ENCODE results near the gene BLOC1S6.

Gene BLOC1S6

GRCh38 chr15:45588219-45588875 is 1.2 kb downstream of the BLOC1S6 start:
- peak; percentile 69 for DNase-seq (ENCODE audit: low spot score)

GRCh38 chr15:45589256-45589655 is 2.1 kb downstream of the BLOC1S6 start:
- DNase-seq (ENCODE audit: low spot score) = peak; percentile 22

GRCh38 chr15:45594319-45594718 is 7.1 kb downstream of the BLOC1S6 start:
- DNase-seq (ENCODE audit: low spot score) = peak; percentile 25

- peak; percentile 36 for DNase-seq (ENCODE audit: low spot score)
Measured at GRCh38 chr15:45594835-45595530, 7.8 kb downstream of the BLOC1S6 start.

DNA sequence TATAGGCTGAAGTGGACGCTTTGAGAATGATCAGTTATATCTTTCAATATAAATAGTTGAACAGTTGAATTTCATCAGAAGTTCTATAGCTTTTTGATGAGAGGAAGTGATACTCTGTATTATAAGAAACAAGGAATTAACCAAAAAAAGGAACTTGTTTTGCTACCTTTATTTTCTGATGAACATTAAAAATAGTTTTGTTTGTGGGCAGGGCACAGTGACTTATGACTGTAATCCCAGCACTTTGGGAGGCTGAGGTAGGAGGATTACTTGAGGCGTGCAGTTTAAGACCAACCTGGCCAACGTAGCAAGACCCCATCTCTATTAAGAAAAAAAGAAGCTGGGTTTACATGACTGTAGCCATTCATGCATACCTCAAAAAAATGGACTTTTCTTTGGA is 16.7 kb downstream of the BLOC1S6 start:
- DNase-seq (ENCODE audit: low spot score) = no peak

GRCh38 chr15:45604326-45604725 is 17.1 kb downstream of the BLOC1S6 start:
- DNase-seq (ENCODE audit: low spot score) = no peak

DNA sequence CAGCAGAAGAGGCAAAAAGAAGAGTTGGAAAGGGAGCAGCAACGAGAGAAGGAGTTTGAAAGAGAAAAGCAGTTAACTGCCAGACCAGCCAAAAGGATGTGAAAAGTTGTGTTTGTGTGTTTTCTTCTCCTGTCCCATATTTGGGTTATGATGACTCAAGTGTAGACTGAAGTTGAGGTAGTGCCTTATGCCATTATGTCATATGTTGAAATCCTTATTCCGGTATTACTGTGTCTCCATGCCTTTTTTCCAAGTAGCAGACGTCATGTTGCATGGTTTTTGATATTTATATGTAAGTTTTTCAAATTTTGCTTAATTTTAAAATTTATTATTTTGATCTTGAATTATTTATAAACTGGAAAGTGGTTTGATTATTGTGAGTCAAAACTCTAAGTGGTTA is 19.2 kb downstream of the BLOC1S6 start:
- DNase-seq (ENCODE audit: low spot score) = no peak

DNA sequence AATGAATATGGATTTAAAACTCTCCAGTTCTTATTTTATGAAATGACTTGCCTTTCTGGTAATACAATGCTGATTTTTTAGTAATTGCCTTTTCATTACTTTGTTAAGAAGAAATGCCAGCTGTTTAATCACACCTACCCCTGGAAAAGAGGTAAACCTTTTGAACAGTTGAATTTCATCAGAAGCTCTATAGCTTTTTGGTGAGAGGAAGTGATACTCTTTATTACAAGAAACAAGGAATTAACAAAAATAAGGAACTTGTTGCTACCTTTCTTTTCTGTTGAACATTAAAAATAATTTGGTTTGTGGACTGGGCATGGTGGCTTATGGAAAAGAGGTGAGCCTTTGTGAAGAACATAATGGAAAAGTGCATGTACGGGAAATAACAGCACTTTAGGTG is 19.7 kb downstream of the BLOC1S6 start:
- no peak for DNase-seq (ENCODE audit: low spot score)

DNA sequence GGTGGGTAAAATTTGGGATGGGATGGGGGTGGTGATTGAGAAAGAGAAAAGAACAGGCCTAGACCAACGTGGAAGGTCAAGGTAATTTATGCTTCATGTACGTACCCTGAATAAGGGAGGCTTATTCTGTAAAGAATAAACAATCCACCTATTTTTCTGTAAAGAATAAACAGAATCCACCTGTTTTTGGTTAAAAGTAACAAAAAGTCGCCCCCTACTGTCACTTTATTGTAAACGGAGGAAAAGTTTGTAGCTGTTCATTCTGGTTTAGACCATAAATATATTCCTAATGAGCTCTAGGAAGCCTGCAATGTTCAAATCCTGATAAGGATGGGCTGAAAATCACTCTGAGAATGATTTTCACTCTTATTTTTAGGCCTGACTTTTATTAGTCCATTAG is 24.1 kb downstream of the BLOC1S6 start:
- peak; percentile 35 for DNase-seq (ENCODE audit: low spot score)

GRCh38 chr15:45612790-45613415 is 25.7 kb downstream of the BLOC1S6 start:
- DNase-seq (ENCODE audit: low spot score) = peak; percentile 38

DNA sequence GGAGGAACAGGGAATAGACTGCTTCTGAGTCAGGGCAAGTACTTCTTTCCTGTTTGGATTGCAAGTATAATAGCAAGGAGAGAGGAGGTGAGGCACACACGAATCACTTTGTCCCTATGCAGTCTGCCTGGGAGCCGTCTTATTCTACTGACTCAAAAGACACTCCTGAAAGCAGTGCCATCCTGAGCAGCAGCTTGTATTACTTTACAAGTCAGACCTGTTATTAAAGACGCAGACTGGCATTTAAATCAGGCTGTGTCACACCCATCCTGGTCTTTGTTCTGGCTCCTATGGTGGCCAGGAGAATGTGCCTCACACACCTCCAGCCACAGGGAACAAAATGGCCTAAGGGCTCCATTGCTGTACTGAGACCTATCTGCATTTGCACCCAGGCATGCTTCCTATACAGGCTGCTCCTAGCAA is 29.7 kb downstream of the BLOC1S6 start:
- peak; percentile 84 for DNase-seq (ENCODE audit: low spot score)

GRCh38 chr15:45618813-45619212 is 31.6 kb downstream of the BLOC1S6 start:
- peak; percentile 25 for DNase-seq (ENCODE audit: low spot score)

GRCh38 chr15:45628136-45628535 is 41.0 kb downstream of the BLOC1S6 start:
- DNase-seq (ENCODE audit: low spot score) = no peak

- DNase-seq (ENCODE audit: low spot score) = peak; percentile 99
Measured at GRCh38 chr15:45630917-45631691, 43.9 kb downstream of the BLOC1S6 start.

DNA sequence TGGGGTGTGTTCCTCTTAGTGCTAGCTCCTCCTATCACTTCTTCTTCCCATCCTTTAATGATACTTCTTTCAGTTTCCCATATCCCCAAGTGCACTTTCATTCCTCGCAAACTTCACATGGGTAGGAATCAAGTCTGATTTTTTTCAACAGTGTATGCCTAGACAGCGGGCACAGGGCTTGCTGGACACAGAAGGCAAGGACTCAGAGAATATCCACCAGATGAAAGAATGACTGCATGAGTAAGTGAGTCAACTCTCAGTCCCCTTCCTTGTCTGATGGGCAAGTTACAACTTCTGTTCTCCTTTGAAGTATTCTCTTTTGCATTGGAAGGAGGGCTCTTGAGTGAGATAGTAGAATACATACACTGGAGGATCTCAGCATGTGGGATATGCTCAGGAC is 44.6 kb downstream of the BLOC1S6 start:
- DNase-seq (ENCODE audit: low spot score) = peak; percentile 74

GRCh38 chr15:45634432-45635190 is 47.4 kb downstream of the BLOC1S6 start, which contains the start of gene SQOR:
TSS of gene SQOR (plus strand) at chr15:45635029. CDS start at chr15:45658924, 23,895 bp downstream.
- DNase-seq (ENCODE audit: low spot score) = peak; percentile 96

GRCh38 chr15:45635191-45635638 is 48.0 kb downstream of the BLOC1S6 start:
- peak; percentile 73 for DNase-seq (ENCODE audit: low spot score)

GRCh38 chr15:45635763-45636292 is 48.6 kb downstream of the BLOC1S6 start:
- DNase-seq (ENCODE audit: low spot score) = no peak

- DNase-seq (ENCODE audit: low spot score) = no peak
Measured at GRCh38 chr15:45637141-45637540, 50.0 kb downstream of the BLOC1S6 start.

DNA sequence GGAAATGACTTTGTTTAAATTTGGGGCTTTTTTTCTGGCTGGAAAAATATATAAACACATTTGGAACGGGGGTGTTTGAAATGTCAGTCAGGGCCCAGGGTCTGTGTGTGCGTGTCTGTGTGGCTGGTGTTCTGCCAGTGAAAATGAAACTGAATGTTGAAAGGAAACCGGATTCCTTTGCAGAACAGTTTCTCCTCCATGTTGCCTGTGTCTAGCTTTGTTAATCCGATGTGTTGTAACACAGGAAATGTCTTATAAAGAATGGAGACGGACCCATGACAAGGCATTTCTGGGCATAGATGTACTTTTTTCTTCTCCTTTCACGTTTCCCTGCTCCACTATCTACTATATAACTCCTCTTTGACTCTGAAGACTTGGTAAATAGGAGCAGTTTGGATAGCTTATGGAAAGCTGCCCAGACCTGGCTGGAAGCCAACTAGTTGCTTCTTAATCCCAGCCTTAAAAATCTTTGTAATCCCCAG is 50.4 kb downstream of the BLOC1S6 start:
- DNase-seq (ENCODE audit: low spot score) = peak; percentile 77

- DNase-seq (ENCODE audit: low spot score) = peak; percentile 96
Measured at GRCh38 chr15:45640616-45641015, 53.4 kb downstream of the BLOC1S6 start.
